OCI-LY1 (cell line): Measurements from ENCODE around the gene AWAT1.
"Not testable (repeated sequence)": the region's sequence is repeated elsewhere in the genome, so short reads cannot be mapped to it uniquely, and the experiment has no call there.

ENCODE experiments used
- CTCF ChIP-seq: fragments of 200-600 bp; sonication (generic), shearing (Covaris generic); IDR thresholded peaks from 2 replicates; pipeline ENCODE4 v1.5.1; 2017; ENCODE audit warnings: mild to moderate bottlenecking, antibody characterized with exemption, low read length, moderate library complexity, mixed read lengths
- EZH2 ChIP-seq: fragments of 200-600 bp; sonication (generic), shearing (Covaris generic); IDR thresholded peaks from 2 replicates; pipeline ENCODE4 v1.8.0; 2017; ENCODE audit warnings: borderline replicate concordance, mixed run types, mild to moderate bottlenecking, antibody characterized with exemption, low read length, moderate library complexity, mixed read lengths

DNA sequence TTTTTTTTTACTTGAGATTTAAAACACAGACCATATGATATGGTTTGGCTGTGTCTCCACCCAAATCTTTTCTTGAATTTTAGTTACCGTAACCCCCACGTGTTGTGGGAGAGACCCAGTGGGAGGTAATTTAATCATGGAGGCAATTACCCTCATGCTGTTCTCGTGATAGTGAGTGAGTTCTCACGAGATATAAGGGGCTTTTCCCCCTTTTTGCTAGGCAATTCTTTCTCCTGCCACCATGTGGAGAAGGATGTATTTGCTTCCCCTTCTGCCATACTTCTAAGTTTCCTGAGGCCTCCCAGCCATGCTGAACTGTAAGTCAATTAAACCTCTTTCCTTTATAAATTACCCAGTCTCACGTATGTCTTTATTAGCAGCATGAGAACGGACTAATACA, 24.9 kb upstream of the AWAT1 start:
- TF ChIP-seq EZH2, CTCF: not testable (repeated sequence)
